SK-N-SH treated with all-trans-retinoic acid at 6 μM for 48 hours (cell line): ENCODE measurements around the gene NBEA.

ENCODE experiments used
- BACH2 ChIP-seq: fragments of 250-450 bp; sonication (Bioruptor Pico); IDR thresholded peaks from 2 replicates; pipeline ENCODE4 v1.9.0; 2021; ENCODE audit warnings: mild to moderate bottlenecking, borderline replicate concordance
- CSDC2 ChIP-seq: fragments of 250-450 bp; sonication (Bioruptor Pico); IDR thresholded peaks from 2 replicates; pipeline ENCODE4 v1.5.0; 2020; ENCODE audit warnings: mild to moderate bottlenecking, moderate library complexity
- GLIS3 ChIP-seq: fragments of 250-450 bp; sonication (Bioruptor Pico); IDR thresholded peaks from 2 replicates; pipeline ENCODE4 v1.5.0; 2020; ENCODE audit warnings: mild to moderate bottlenecking, moderate library complexity
- RARB ChIP-seq: fragments of 250-450 bp; sonication (Bioruptor Pico); IDR thresholded peaks from 2 replicates; pipeline ENCODE4 v1.8.0; 2021; ENCODE audit warnings: mild to moderate bottlenecking, moderate library complexity
- SNAI2 ChIP-seq: fragments of 250-450 bp; sonication (Bioruptor Pico); IDR thresholded peaks from 2 replicates; pipeline ENCODE4 v1.5.0; 2020; ENCODE audit warnings: mild to moderate bottlenecking, moderate library complexity
- TOX ChIP-seq: fragments of 250-450 bp; sonication (Bioruptor Pico); IDR thresholded peaks from 2 replicates; pipeline ENCODE4 v1.8.0; 2021; ENCODE audit warnings: mild to moderate bottlenecking, moderate library complexity, borderline replicate concordance
- ZC3H10 ChIP-seq: fragments of 250-450 bp; sonication (Bioruptor Pico); IDR thresholded peaks from 2 replicates; pipeline ENCODE4 v1.5.1; 2021; ENCODE audit warnings: mild to moderate bottlenecking, moderate library complexity
- ZFP3 ChIP-seq: fragments of 250-450 bp; sonication (Bioruptor Pico); IDR thresholded peaks from 2 replicates; pipeline ENCODE4 v1.5.0; 2020; ENCODE audit warnings: mild to moderate bottlenecking, moderate library complexity
- ZFP30 ChIP-seq: fragments of 450-650 bp; formaldehyde crosslinking; IDR thresholded peaks from 2 replicates; pipeline ENCODE4 v1.5.0; 2022; ENCODE audit warnings: mild to moderate bottlenecking, moderate library complexity
- ZNF70 ChIP-seq: fragments of 450-650 bp; formaldehyde crosslinking; IDR thresholded peaks from 2 replicates; pipeline ENCODE4 v1.5.0; 2020; ENCODE audit warnings: mild to moderate bottlenecking, moderate library complexity
- TF ChIP-seq, protein P1 (sequence below): fragments of 250-450 bp; sonication (Bioruptor Pico); IDR thresholded peaks from 2 replicates; pipeline ENCODE4 v1.5.1; 2020; ENCODE audit warnings: low read depth, mild to moderate bottlenecking, moderate library complexity
- TF ChIP-seq, protein P2 (sequence below): fragments of 250-450 bp; sonication (Bioruptor Pico); IDR thresholded peaks from 2 replicates; pipeline ENCODE4 v1.8.0; 2020; ENCODE audit warnings: mild to moderate bottlenecking, moderate library complexity, borderline replicate concordance
- TF ChIP-seq, protein P3 (sequence below): fragments of 250-450 bp; sonication (Bioruptor Pico); IDR thresholded peaks from 2 replicates; pipeline ENCODE4 v1.5.0; 2020; ENCODE audit warnings: mild to moderate bottlenecking, moderate library complexity

DNA sequence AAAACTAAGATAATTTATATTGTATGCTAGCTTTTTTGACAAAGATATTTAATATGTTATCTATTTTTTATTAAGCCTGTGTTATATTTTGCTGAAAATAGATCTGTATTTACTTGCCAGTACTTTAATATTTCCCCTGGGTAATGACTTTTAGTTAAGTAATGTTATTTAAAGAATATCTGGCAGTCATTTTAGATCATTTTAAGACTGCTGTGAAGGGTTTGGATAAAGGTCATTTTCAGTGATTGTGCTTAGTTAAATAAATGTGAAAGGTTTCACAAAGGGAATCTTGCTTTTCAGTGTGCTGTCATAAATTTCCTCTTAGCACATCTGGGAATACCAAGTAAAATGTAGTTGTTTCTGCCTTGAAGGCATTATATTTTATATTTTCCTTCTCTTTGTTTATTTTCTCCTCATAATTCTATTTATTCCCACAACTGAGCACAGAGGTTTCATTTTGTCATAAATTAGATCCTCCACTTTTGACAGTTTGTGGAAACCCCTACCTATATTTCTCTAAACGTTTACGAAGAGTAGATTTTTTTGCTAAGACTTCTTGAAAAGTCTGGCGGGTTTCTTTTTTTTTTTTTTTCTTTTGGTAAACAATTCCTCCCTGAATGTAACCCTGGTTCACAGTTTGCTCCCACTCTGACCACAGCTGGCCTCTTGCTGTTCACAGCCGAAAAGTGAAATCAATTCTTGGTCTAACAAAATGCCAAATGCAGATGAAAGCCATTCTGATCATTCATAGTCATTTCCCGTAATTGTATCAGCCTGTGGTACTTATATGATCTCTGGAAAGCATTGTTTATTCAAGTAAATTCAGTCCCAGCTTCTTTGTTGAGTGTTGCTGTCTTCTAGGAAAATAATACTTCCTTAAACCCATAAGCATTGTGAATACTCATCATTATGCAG is 446.6 kb downstream of the NBEA start:
- TF ChIP-seq GLIS3 (no peak), ZNF70 (no peak), ZFP3 (CRISPR knock-in tag) (no peak), ZC3H10 (CRISPR knock-in tag) (no peak), RARB (CRISPR knock-in tag) (no peak), ZFP30 (CRISPR knock-in tag) (no peak), CSDC2 (CRISPR knock-in tag) (no peak), BACH2 (no peak), SNAI2 (no peak), TOX (CRISPR knock-in tag) (no peak)
- TF ChIP-seq, protein P1, sequence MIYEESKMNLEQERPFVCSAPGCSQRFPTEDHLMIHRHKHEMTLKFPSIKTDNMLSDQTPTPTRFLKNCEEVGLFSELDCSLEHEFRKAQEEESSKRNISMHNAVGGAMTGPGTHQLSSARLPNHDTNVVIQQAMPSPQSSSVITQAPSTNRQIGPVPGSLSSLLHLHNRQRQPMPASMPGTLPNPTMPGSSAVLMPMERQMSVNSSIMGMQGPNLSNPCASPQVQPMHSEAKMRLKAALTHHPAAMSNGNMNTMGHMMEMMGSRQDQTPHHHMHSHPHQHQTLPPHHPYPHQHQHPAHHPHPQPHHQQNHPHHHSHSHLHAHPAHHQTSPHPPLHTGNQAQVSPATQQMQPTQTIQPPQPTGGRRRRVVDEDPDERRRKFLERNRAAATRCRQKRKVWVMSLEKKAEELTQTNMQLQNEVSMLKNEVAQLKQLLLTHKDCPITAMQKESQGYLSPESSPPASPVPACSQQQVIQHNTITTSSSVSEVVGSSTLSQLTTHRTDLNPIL: no peak
- TF ChIP-seq, protein P2, sequence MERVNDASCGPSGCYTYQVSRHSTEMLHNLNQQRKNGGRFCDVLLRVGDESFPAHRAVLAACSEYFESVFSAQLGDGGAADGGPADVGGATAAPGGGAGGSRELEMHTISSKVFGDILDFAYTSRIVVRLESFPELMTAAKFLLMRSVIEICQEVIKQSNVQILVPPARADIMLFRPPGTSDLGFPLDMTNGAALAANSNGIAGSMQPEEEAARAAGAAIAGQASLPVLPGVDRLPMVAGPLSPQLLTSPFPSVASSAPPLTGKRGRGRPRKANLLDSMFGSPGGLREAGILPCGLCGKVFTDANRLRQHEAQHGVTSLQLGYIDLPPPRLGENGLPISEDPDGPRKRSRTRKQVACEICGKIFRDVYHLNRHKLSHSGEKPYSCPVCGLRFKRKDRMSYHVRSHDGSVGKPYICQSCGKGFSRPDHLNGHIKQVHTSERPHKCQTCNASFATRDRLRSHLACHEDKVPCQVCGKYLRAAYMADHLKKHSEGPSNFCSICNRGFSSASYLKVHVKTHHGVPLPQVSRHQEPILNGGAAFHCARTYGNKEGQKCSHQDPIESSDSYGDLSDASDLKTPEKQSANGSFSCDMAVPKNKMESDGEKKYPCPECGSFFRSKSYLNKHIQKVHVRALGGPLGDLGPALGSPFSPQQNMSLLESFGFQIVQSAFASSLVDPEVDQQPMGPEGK (CRISPR knock-in tag): no peak
- TF ChIP-seq, protein P3, sequence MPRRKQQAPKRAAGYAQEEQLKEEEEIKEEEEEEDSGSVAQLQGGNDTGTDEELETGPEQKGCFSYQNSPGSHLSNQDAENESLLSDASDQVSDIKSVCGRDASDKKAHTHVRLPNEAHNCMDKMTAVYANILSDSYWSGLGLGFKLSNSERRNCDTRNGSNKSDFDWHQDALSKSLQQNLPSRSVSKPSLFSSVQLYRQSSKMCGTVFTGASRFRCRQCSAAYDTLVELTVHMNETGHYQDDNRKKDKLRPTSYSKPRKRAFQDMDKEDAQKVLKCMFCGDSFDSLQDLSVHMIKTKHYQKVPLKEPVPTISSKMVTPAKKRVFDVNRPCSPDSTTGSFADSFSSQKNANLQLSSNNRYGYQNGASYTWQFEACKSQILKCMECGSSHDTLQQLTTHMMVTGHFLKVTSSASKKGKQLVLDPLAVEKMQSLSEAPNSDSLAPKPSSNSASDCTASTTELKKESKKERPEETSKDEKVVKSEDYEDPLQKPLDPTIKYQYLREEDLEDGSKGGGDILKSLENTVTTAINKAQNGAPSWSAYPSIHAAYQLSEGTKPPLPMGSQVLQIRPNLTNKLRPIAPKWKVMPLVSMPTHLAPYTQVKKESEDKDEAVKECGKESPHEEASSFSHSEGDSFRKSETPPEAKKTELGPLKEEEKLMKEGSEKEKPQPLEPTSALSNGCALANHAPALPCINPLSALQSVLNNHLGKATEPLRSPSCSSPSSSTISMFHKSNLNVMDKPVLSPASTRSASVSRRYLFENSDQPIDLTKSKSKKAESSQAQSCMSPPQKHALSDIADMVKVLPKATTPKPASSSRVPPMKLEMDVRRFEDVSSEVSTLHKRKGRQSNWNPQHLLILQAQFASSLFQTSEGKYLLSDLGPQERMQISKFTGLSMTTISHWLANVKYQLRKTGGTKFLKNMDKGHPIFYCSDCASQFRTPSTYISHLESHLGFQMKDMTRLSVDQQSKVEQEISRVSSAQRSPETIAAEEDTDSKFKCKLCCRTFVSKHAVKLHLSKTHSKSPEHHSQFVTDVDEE (CRISPR knock-in tag): no peak
